GM10248 (cell line): ENCODE measurements around the gene RBM28.

Experiments
- CTCF ChIA-PET: fragments of 300-600 bp; sonication (Branson Sonifier 250); formaldehyde crosslinking; extraction: SDS; loops from one replicate; lab custom pipeline; 2021; ENCODE audit warnings: antibody characterized with exemption; lab: Yijun Ruan, JAX
- POLR2A ChIA-PET: fragments of 350-650 bp; sonication (Branson Sonifier 250); formaldehyde crosslinking; extraction: SDS; loops from one replicate; lab custom pipeline; 2020; ENCODE audit warnings: antibody characterized with exemption; lab: Yijun Ruan, JAX
- DNase-seq: peaks from one replicate; pipeline ENCODE4 v3.0.0; 2012; ENCODE audit errors: extremely low spot score
- CTCF ChIP-seq: IDR thresholded peaks from 2 replicates; pipeline ENCODE4 v1.5.1; 2012; ENCODE audit warnings: mild to moderate bottlenecking, low read depth; ENCODE audit errors: extremely low read depth, missing control alignments, control extremely low read depth

The RBM28 gene

GRCh38 chr7:128270826-128271272 is 72.9 kb downstream of the RBM28 start:
- ChIA-PET POLR2A (no interaction called here), CTCF (no interaction called here)
- no peak for DNase-seq
- TF ChIP-seq CTCF: no peak

- TF ChIP-seq CTCF: no peak
- POLR2A ChIA-PET: interaction anchor here (0.5 kb wide), 1 partner anchor 14 kb away, joined by 3 read pairs; no protein-coding TSS in a partner anchor
- CTCF ChIA-PET: interaction anchor here (1.6 kb wide), 1 partner anchor 9 kb away, joined by 3 read pairs; no protein-coding TSS in a partner anchor
- DNase-seq: no peak
Observed at GRCh38 chr7:128268233-128268632, 75.5 kb downstream of the RBM28 start.

- ChIA-PET POLR2A (interaction anchor here (0.5 kb wide), 1 partner anchor 15 kb away, joined by 3 read pairs; no protein-coding TSS in a partner anchor), CTCF (interaction anchor here (1.1 to 1.6 kb wide), 2 partner anchors 10 to 131 kb away, joined by 3 read pairs; no protein-coding TSS in a partner anchor)
- TF ChIP-seq CTCF: no peak
- DNase-seq: no peak
Observed at GRCh38 chr7:128267595-128267924, 76.1 kb downstream of the RBM28 start.

- no peak for DNase-seq
Observed at GRCh38 chr7:128266883-128267594, 76.7 kb downstream of the RBM28 start.

GRCh38 chr7:128266529-128266882 is 77.2 kb downstream of the RBM28 start:
- CTCF ChIA-PET: interaction anchor here (0.7 to 1.1 kb wide), 2 partner anchors 20 to 130 kb away, joined by 3 read pairs; no protein-coding TSS in a partner anchor
- no peak for TF ChIP-seq CTCF
- POLR2A ChIA-PET: no interaction called here
- DNase-seq: no peak

More at GRCh38 chr7:128266883-128267594, 76.7 kb downstream of the RBM28 start:
- ChIA-PET POLR2A (no interaction called here), CTCF (interaction anchor here (0.7 to 1.6 kb wide), 3 partner anchors 10 to 131 kb away, joined by 3 read pairs; no protein-coding TSS in a partner anchor)
- no peak for TF ChIP-seq CTCF

- no peak for DNase-seq
- CTCF ChIA-PET: no interaction called here
- no peak for TF ChIP-seq CTCF
- POLR2A ChIA-PET: no interaction called here
Observed at GRCh38 chr7:128265906-128266300, 77.8 kb downstream of the RBM28 start.
